HG03135 (cell line): ENCODE measurements around the gene SEM1.
"Not testable (repeated sequence)": the region's sequence is repeated elsewhere in the genome, so short reads cannot be mapped to it uniquely, and the experiment has no call there.

ENCODE experiments used
- ATAC-seq: cut with Tn5 transposase; IDR thresholded peaks from one replicate; pipeline ENCODE4 v1.9.1; 2021; ENCODE audit warnings: mild to moderate bottlenecking, moderate library complexity; ENCODE audit not compliant: unreplicated experiment

SEM1 gene

DNA sequence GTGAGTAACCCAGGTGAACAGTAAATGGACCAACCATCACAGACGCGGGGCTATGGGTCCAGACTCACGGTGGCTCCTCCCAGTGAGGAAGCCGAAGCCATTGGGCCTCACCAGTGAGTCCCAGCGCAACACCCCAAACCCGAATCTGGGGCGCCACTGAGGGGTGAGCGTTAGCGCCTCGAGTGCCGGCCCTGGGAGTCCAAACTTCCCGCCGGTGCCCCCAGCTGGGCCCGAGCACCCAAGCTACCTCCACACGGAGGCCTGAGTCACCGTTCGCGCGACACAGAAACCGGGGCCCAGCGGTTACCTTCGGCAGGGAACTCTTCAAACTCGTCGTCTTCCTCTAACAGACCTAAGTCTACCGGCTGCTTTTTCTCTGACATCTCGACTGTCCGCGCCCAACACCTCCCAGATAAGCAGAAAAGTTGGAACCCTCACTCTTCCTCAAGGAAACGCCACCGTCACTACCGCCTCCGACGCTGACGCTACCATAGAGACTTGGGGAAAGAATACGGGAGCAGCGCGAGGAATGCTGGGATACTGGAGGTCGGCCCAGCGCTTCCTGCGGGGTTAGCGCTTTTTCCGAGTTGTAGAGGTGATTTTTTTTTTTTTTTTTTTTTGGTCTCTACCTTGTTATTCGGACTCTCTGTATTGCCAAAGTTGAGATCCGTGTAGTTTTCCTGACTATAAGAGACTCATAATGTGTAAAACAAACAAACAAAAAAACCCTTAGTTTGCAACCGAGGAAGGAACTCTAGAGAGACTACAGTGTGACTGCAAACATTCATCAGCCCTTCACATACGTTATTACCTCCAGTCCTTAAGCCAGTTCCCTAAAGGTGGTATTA, at the start of gene SEM1:
Gene SEM1, minus strand, starts transcription at position 466 of the 848 bp plus-strand sequence. Its CDS starts 83 bp downstream, at position 383.
- peak; percentile 90 for ATAC-seq

- not testable (repeated sequence) for ATAC-seq
Measured at GRCh38 chr7:96757880-96758279, 48.2 kb upstream of the SEM1 start.

GRCh38 chr7:96747418-96747940, 37.8 kb upstream of the SEM1 start:
- no peak for ATAC-seq

DNA sequence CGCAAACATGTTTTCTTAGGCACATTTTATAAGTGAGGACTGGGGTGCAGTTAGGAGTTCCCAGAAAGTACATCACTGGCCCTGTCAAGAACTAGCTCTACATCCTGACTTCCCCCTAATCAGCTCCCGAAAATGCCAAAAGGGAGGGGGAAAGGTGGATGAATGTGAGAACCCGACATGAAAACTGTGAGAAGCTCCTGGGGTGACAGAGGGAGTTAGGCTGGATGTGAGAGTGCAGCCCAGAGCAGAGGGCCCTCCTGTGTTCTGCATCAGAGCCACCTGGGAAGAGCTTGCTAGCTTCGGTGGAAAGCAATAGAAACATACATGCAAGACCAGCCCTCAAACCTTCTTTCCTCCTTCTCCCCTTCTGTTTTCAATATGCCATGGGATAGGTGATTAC, 30.5 kb upstream of the SEM1 start:
- ATAC-seq: no peak

GRCh38 chr7:96739609-96740008, 30.0 kb upstream of the SEM1 start:
- no peak for ATAC-seq

DNA sequence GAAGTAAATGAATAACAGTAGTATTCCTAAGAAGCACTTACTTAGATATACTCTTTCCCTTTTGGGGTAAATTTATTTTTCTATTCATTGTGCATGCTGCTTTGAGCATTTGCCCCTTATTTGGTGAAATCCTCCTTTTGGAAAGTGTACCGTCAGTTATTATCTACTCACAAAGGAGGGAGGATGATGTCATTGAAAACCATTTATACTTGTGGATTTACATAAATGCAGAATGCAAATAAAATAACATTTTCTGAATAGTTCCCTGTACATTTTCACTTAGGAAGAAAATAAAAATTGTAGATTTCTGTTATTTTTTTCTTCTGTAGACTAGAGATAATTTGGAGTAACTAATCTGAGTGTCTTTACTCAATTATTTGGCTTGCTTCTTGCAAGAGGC, 29.5 kb upstream of the SEM1 start:
- no peak for ATAC-seq

DNA sequence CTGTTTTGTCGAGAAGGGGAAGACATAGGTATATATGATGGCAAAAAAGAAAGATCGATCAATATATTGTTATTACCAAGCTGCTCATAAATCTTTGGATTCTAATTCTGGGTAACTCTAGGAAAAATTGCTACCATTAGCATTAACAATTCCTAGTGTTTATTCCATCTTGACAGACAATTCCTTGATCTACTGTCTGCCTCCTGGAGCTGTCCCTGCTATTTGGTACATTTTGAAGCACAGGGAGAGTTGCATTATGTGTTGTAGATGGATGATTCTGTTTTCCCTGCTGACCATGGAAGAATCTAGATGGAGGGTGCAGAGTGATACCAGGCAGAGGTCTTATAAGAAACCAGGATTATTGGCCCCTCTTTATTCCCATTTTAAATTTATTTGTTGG, 29.1 kb upstream of the SEM1 start:
- no peak for ATAC-seq

- no peak for ATAC-seq
Measured at GRCh38 chr7:96737545-96738050, 28.0 kb upstream of the SEM1 start.

GRCh38 chr7:96734343-96734742, 24.7 kb upstream of the SEM1 start:
- ATAC-seq: no peak

- no peak for ATAC-seq
Measured at GRCh38 chr7:96729820-96730219, 20.2 kb upstream of the SEM1 start.

DNA sequence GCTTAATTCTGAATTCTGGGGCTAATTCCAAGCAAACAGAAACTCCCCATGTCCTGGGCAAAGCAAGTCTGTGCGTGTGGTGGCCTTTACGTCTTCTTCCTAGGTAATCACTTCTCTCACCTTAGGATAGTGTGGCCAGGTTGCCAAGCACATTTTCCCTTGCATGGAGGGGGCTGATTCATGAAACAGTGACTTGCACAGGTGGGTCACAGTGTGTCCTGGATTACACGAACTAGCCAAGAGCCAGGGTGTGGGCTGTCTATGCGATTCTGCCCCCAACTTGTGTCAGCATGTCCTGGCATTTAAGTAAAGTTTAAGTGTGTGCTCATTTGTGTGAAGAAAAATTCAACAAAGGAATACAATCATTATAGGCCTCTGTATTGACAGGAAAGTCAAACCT, 18.5 kb upstream of the SEM1 start:
- ATAC-seq: no peak

DNA sequence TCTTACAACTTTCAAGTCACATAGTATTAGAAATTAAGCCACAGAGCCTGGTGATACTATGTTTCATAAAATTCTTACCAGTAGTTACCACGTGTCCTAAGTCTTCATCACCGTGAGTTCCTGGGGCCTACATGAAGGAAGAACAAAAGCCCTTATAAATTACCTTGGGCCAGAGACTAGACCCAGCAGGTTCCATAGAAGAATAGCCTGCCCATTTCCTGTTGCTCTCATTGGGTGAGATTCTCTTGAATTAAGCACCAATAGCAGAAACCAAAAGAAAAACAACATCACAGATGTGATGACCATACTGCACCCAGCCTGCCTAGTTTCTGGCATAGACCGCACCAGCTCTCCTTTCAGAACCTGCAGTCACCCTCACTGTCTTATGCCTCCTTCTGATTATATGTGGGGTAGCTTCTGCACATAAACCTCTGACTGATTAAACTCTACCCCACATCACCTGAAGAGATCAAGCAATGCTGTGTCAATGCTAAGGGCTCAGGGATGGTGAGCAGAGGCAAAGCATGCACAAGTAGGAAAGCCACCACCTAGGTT, 18.0 kb upstream of the SEM1 start:
- ATAC-seq: no peak

DNA sequence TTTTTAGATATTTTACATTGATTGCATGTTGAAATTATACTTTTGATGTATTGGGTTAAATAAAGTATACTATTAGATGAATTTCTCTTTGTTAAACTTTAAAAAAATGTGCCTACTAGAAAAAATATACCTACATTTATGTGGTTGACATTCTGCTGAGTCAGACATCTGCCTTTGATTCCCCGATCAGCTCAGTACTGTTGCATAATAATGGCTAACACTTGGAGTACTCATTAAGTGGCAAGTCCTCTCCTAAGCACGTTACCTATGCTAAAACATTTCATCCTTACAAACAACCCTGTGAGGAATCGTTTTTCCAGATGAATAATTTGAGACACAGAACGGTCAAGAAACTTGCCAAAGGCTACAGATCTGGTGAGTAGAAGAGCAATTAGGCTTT, 14.0 kb upstream of the SEM1 start:
- no peak for ATAC-seq

GRCh38 chr7:96722928-96723327, 13.3 kb upstream of the SEM1 start:
- not testable (repeated sequence) for ATAC-seq

DNA sequence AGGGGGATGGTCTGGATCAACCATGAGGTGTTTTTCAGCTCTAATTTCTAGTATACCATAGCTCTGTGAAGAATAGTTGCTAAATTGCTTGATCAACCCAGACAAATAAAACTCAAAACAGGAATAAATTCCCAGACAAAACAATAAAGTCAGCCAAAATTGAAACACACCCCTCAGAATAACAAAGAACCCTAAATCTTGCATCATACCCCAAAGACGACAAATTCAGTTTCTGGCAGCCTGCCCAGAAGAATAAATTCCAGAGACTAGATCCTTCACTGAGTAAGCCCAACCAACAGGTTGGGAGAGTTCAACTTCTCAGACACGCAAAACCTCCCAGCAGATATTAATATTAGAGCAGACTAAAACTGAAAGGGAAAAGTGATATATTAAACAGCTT, 11.2 kb upstream of the SEM1 start:
- no peak for ATAC-seq

- no peak for ATAC-seq
Measured at GRCh38 chr7:96719164-96719563, 9.5 kb upstream of the SEM1 start.

DNA sequence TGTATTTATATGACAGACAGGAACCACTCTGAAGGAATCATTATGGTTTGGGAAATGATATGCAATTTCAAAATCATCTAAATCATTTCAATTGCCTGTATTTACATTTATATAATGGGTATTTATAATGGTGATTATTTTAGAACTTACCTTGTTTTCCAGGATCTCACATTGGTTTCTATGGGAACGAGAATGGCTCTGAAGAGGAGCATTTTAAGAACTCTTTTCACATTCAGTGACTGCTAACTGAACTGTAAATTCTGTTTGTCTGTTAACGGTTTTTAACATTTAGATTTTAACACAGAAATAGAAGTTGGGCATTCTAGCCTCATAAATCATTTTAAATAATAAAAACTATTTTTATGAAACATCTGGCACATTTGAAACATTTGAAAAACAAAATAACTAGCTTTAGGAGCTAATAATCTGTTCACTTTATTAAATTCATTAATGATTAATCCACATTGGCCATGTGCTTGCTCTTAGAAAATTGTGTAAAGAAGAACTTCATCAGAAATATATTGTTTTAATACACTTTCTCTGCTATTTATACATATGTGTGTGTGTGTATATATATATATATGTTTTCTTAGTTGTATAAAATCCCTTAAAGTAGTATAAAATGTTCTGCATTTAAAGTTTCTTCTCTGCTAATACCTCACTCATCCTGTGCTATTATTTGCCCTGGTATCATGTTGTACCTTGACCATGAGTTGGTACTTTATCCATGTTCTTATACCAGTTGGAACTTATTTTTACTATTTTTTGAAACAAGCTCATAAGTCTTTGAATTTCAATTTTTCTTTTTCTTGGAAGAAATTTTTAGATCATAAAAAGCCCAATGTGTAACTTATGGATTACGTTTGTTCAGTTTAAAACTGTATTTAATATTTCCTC, 8.7 kb upstream of the SEM1 start:
- ATAC-seq: no peak

DNA sequence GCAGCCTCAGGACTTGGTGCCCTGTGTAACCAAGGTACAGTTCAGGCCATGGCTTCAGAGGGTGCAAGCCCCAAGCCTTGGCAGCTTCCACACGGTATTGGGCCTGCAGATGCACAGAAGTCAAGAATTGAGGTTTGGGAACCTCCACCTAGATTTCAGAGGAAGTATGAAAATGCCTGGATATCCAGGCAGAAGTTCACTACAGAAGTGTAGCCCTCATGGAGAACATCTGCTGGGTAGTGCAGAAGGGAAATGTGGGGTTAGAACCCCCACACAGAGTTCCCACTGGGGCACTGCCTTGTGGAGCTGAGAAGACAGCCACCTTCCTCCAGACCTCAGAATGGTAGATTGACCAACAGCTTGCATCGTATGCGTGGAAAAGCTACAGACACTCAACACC, 3.4 kb upstream of the SEM1 start:
- no peak for ATAC-seq

DNA sequence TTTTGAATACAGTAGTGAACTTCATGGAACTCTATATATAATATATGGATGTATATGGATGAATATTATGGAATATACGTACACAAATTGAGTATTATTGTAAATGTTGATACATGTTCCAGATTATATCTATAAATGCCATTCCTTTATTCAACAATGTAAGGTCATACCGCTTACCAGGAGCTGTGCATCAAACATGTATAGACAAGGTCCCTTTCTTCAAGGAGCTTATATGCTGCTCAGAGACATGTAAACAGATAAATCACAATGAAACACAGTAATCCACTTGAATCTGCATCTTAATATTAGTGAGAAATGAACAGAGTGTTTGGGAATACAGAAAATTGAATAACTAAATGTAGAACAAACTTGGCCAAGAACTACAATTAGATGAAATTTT, 898 bp upstream of the SEM1 start:
- ATAC-seq: no peak

DNA sequence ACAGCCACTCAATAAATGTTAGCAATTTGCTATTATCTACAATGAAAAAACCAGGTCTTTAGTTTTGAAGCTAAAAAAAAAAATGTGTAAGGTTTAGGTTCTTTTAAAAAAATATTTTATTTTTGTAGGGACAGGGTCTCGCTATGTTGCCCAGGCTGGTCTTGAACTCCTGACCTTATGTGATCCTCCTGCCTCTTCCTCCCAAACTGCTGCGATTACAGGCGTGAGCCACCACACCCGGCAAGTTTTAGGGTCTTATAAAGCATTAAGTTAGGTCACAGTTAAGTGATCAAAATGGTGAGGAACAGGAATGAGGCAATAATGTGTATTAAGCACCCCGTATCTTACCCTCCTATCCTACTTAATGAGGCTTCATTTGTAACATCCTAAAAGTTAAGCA, 774 bp downstream of the SEM1 start:
- no peak for ATAC-seq
